ENCODE data around the gene ZNF579.

Gene ZNF579

GRCh38 chr19:55605207-55605636 lies 24.6 kb upstream of the ZNF579 start:
- peak overlapping the region; percentile 21 for H3K4me3 ChIP-seq (ENCODE audit: control insufficient read depth, low read depth, low read length)
- peak; percentile 96 for DNase-seq (ENCODE audit: low read depth)
- TF ChIP-seq CTCF (conservative IDR thresholded peaks at IDR 0.05; ENCODE audit: control insufficient read depth, insufficient read depth, low read depth, low read length) = no peak

GRCh38 chr19:55603581-55604292 lies 23.1 kb upstream of the ZNF579 start:
- H3K4me3 ChIP-seq (ENCODE audit: control insufficient read depth, low read depth, low read length) = no peak overlapping the region
- DNase-seq (ENCODE audit: low read depth) = no peak
- no peak for TF ChIP-seq CTCF (conservative IDR thresholded peaks at IDR 0.05; ENCODE audit: control insufficient read depth, insufficient read depth, low read depth, low read length)

GRCh38 chr19:55603115-55603514 lies 22.5 kb upstream of the ZNF579 start:
- no peak for DNase-seq (ENCODE audit: low read depth)
- TF ChIP-seq CTCF (conservative IDR thresholded peaks at IDR 0.05; ENCODE audit: control insufficient read depth, insufficient read depth, low read depth, low read length) = no peak
- H3K4me3 ChIP-seq (ENCODE audit: control insufficient read depth, low read depth, low read length) = no peak overlapping the region

DNA sequence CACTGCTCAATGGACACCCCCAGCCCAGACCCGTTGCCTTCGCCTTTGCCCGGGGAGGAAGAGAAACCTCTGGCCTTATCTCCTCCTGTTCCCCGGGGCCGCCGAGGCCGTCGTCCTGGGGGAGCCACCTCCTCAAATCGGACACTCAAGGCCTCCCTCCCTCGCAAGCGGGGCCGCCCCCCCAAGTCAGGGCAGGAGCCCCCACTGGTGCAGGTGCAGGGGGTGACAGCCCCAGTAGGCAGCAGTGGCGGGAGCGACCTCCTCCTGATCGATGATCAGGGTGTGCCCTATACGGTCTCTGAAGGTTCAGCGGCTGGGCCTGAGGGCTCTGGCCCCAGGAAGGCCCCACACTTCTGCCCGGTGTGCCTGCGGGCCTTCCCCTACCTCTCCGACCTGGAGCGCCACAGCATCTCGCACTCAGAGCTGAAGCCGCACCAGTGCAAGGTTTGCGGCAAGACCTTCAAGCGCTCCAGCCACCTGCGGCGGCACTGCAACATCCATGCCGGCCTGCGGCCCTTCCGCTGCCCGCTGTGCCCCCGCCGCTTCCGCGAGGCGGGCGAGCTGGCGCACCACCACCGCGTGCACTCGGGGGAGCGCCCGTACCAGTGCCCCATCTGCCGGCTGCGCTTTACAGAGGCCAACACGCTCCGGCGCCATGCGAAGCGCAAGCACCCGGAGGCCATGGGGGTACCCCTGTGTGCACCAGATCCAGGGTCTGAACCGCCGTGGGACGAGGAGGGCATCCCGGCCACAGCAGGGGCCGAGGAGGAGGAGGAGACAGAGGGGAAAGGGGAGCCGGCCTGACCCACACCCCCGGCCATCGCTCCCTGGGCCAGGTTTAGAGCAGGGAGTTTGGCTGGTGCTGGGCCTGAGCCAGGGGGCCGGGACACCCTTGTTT lies 21.7 kb upstream of the ZNF579 start:
- DNase-seq (ENCODE audit: low read depth) = no peak
- no peak overlapping the region for H3K4me3 ChIP-seq (ENCODE audit: control insufficient read depth, low read depth, low read length)
- no peak for TF ChIP-seq CTCF (conservative IDR thresholded peaks at IDR 0.05; ENCODE audit: control insufficient read depth, insufficient read depth, low read depth, low read length)

DNA sequence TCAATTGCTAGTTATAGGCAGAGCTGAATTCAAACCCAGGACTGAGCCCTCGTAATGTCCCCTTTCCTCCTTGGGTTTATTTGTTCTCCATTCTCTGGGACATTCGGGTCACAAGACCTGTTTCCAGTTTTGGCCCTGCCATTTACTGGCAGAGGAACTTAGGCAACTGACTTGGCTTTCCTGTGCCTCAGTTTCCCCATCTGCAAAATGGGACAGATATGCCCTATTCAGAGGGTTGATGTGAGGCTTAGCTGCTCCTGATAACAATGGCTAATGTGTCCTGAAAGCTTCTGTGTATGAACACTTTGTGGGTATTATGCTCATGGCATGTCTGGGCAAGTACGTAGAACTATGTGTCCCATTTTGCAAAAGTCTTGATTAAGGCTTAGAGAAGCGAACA lies 20.4 kb upstream of the ZNF579 start:
- no peak for DNase-seq (ENCODE audit: low read depth)
- TF ChIP-seq CTCF (conservative IDR thresholded peaks at IDR 0.05; ENCODE audit: control insufficient read depth, insufficient read depth, low read depth, low read length) = no peak
- H3K4me3 ChIP-seq (ENCODE audit: control insufficient read depth, low read depth, low read length) = peak overlapping the region; percentile 87

DNA sequence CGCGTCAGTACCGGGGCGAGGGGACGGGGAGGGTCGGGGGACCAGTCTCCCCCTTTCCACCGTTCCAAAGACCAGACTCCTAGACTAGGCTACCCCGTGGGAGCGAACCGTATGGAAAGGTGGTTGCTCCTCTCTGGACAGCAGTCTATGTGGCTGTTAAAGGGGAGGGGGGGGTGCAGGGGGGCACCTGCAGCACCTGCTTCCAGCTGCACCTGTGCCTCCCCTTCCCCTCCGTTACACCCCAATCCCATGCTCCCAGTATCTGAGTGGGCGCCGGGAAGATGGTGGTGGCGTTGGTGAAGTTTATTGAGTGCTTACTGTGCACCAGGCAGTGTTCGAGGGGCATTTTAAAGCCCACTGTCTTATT lies 20.0 kb upstream of the ZNF579 start:
- peak overlapping the region; percentile 87 for H3K4me3 ChIP-seq (ENCODE audit: control insufficient read depth, low read depth, low read length)
- no peak for DNase-seq (ENCODE audit: low read depth)
- TF ChIP-seq CTCF (conservative IDR thresholded peaks at IDR 0.05; ENCODE audit: control insufficient read depth, insufficient read depth, low read depth, low read length) = no peak

Data from fibroblast of mammary gland (primary cell).